NB4 (cell line): ENCODE data around the gene KLF2.

Experiments
- DNase-seq: peaks from one replicate; pipeline ENCODE4 v3.0.0; 2010; ENCODE audit warnings: low read depth
- H3K4me3 ChIP-seq: one replicate; pipeline ENCODE4 v1.5.1; 2011; ENCODE audit warnings: mild to moderate bottlenecking, low read depth, low read length, moderate library complexity
- MAX ChIP-seq: IDR thresholded peaks from 2 replicates; pipeline ENCODE4 v1.6.1; 2011; ENCODE audit warnings: low read depth, low read length
- TF ChIP-seq, protein P1 (sequence below): IDR thresholded peaks from one replicate; pipeline ENCODE4 v1.5.1; 2012; ENCODE audit warnings: low read depth, low read length

The KLF2 gene

DNA sequence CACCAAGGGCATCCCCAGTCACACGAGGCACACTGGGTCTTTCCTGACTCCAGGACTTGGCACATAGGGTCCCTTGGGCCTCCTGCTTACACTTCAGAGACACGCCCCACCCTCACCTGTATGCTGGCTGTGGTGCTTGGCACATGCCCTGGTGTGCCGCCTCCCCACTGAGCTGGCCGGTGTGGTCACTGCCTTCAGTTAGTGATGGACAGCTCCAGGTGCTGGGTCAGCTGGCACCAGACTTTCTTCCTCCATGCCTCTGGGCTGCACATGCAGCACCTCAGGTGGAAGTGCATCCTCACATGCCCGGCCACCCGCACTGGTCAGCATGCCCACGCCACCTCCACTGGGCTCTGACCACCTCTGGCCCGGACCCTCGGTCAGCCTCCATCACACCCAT is 52.9 kb downstream of the KLF2 start:
- no peak for DNase-seq
- TF ChIP-seq, protein P1, sequence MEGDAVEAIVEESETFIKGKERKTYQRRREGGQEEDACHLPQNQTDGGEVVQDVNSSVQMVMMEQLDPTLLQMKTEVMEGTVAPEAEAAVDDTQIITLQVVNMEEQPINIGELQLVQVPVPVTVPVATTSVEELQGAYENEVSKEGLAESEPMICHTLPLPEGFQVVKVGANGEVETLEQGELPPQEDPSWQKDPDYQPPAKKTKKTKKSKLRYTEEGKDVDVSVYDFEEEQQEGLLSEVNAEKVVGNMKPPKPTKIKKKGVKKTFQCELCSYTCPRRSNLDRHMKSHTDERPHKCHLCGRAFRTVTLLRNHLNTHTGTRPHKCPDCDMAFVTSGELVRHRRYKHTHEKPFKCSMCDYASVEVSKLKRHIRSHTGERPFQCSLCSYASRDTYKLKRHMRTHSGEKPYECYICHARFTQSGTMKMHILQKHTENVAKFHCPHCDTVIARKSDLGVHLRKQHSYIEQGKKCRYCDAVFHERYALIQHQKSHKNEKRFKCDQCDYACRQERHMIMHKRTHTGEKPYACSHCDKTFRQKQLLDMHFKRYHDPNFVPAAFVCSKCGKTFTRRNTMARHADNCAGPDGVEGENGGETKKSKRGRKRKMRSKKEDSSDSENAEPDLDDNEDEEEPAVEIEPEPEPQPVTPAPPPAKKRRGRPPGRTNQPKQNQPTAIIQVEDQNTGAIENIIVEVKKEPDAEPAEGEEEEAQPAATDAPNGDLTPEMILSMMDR: no peak
- no peak for TF ChIP-seq MAX
- H3K4me3 ChIP-seq: no peak overlapping the region
